ENCODE measurements around the gene VPS72.

GRCh38 chr1:151134396-151134795, 55.6 kb downstream of the VPS72 start:
- TF ChIP-seq PRDM15 (CRISPR knock-in tag; IDR thresholded peaks at IDR 0.05): no peak
- TF ChIP-seq ZNF678 (CRISPR knock-in tag; IDR thresholded peaks at IDR 0.05): no peak
- no peak for TF ChIP-seq HNF4A (CRISPR knock-in tag; IDR thresholded peaks at IDR 0.05)
- no peak for TF ChIP-seq CENPX (CRISPR knock-in tag; IDR thresholded peaks at IDR 0.05)
- no peak for TF ChIP-seq KLF16 (CRISPR knock-in tag; IDR thresholded peaks at IDR 0.05)
- TF ChIP-seq BRCA1 (CRISPR knock-in tag; IDR thresholded peaks at IDR 0.05): no peak
- no peak for TF ChIP-seq HNRNPH1 (optimal IDR thresholded peaks at IDR 0.05; ENCODE audit: low read depth, low read length)
- TF ChIP-seq SAFB2 (CRISPR knock-in tag; IDR thresholded peaks at IDR 0.05; ENCODE audit: borderline replicate concordance, low read depth): no peak
- TF ChIP-seq, protein P1, sequence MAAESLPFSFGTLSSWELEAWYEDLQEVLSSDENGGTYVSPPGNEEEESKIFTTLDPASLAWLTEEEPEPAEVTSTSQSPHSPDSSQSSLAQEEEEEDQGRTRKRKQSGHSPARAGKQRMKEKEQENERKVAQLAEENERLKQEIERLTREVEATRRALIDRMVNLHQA (CRISPR knock-in tag; IDR thresholded peaks at IDR 0.05): no peak
- no peak for TF ChIP-seq POLR2A (IDR thresholded peaks at IDR 0.05; ENCODE audit: insufficient read depth in 1 of 2, low read depth in 2 of 2, low read length in 2 of 2)
- TF ChIP-seq CBX2 (IDR thresholded peaks at IDR 0.05; ENCODE audit: low read depth, low read length): no peak
- no peak for TF ChIP-seq CBX2 (CRISPR knock-in tag; IDR thresholded peaks at IDR 0.05; ENCODE audit: low read depth)

All from HepG2 (cell line).